Peyer's patch (tissue), 4 donors: Measurements from ENCODE around the gene KIRREL3.

ENCODE experiments used
- POLR2A ChIP-seq, 2 donors: fragments of 450-650 bp; IDR thresholded peaks; one replicate each; pipeline ENCODE4 v1.5.1; 2017; ENCODE audit warnings: antibody characterized with exemption in 2 of 2, mild to moderate bottlenecking in 2 of 2, moderate library complexity in 2 of 2
- TF ChIP-seq, protein P1 (sequence below), 6 experiments: fragments of 450-650 bp in 4 of 6; fragments of 200-600 bp in 2 of 6; sonication (generic) in 1 of 6; IDR thresholded peaks; one replicate each; pipeline ENCODE4 v1.5.1; 2017 to 2019; ENCODE audit warnings: antibody characterized with exemption in 6 of 6, mild to moderate bottlenecking in 3 of 6, moderate library complexity in 1 of 6

DNA sequence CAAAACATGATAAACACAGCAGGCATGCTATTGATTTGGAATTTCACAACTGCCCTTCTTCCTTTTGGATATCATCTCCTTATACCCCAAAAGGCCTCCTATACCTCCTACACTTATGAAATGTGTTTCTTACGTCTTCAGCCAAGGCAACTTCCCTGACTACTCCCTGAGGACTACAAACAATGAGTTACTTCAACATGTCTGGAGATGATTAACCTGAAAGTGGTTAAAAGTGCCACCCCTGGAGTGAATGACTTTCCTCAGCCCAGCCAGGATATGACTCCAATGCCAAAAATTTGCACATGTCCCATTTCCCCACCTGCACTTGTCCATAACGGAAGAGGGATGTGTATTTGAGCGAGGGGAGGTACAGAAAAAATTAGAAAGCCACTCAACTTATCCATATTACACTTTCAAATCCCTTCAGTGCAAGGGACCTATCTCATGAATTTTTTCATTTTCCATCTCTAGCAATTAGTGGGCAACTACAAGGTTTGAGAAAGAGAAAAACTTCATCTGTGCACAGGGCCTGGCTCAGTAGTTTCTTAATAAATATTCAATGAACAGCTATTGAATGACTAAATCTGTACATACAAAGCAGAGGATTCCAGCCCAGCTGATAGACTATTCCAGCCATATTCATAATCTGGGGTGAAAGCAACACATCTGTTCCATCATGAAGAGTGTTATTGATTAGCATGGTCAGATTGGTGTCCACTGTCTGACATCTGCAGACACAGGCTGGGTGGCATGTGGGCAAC lies 36.8 kb downstream of the KIRREL3 start:
- TF ChIP-seq, protein P1, sequence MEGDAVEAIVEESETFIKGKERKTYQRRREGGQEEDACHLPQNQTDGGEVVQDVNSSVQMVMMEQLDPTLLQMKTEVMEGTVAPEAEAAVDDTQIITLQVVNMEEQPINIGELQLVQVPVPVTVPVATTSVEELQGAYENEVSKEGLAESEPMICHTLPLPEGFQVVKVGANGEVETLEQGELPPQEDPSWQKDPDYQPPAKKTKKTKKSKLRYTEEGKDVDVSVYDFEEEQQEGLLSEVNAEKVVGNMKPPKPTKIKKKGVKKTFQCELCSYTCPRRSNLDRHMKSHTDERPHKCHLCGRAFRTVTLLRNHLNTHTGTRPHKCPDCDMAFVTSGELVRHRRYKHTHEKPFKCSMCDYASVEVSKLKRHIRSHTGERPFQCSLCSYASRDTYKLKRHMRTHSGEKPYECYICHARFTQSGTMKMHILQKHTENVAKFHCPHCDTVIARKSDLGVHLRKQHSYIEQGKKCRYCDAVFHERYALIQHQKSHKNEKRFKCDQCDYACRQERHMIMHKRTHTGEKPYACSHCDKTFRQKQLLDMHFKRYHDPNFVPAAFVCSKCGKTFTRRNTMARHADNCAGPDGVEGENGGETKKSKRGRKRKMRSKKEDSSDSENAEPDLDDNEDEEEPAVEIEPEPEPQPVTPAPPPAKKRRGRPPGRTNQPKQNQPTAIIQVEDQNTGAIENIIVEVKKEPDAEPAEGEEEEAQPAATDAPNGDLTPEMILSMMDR (IDR thresholded peaks at IDR 0.05) = no peak
- no peak for TF ChIP-seq POLR2A (IDR thresholded peaks at IDR 0.05)
